ENCODE results near the gene PRPH. TPM values are rescaled to one million over a fixed set of nuclear protein-coding genes. Genes with fewer than 3 reads are reported as not detected.
A peak's percentile ranks its signal among the peaks of the same experiment; 100 is the strongest.

The PRPH gene
- total and polyA plus RNA-seq, 2 of the 8 experiments (the other 6 are each of a cell fraction or from before 2014, with no cell fraction given): 0.79 to 1.4 TPM

DNA sequence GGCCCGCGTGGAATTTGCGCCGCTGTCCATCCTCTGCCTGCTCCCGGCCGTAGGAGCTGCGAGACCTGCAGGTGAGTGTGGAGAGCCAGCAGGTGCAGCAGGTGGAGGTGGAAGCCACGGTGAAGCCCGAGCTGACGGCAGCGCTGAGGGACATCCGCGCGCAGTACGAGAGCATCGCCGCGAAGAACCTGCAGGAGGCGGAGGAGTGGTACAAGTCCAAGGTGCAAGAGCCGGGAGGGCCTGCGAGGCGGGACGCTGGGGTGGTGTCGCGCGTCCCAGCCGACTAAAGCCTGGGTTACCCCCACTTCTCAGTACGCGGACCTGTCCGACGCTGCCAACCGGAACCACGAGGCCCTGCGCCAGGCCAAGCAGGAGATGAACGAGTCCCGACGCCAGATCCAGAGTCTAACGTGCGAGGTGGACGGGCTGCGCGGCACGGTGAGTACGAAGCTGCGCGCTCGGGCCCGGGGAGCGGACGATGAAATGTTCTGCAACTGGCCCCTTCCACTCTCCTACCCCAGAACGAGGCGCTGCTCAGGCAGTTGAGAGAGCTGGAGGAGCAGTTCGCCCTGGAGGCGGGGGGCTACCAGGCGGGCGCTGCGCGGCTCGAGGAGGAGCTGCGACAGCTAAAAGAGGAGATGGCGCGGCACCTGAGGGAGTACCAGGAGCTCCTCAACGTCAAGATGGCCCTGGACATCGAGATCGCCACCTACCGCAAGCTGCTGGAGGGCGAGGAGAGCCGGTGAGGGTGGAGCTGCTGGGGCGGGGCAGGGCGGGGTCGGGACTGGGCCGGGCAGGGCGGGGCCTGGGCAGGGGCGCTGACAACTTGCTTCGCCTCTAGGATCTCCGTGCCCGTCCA lies 2.1 kb downstream of the PRPH start:
- no peak overlapping the region for H3K4ac ChIP-seq (replicated peaks; ENCODE audit: insufficient read length, low read depth, low read length)
- no peak overlapping the region for H2AK5ac ChIP-seq (ENCODE audit: low read depth, low read length)
- ChIA-PET CTCF (ENCODE audit: partially characterized antibody) (interaction anchor here (0.6 to 14.4 kb wide), 33 partner anchors 8 to 512 kb away, joined by 3 to 276 read pairs (median 3); partner anchors contain the start of genes C1QL4, DNAJC22 and TROAP), POLR2A (ENCODE audit: partially characterized antibody) (interaction anchor here (0.9 to 5.0 kb wide), 10 partner anchors 15 to 166 kb away, joined by 3 to 48 read pairs (median 5); partner anchors contain the start of genes TROAP, TUBA1B and TUBA1C)
- peak overlapping the region; percentile 86 for H4K8ac ChIP-seq (ENCODE audit: extremely low read depth, insufficient read depth, low read length)
- H3K79me2 ChIP-seq (ENCODE audit: control insufficient read depth in 1 of 2, insufficient read depth in 2 of 2, low read length in 2 of 2): no peaks in the 10 kb centered on the region
- H2BK12ac ChIP-seq (ENCODE audit: low read depth, low read length): no peak overlapping the region
- no peak overlapping the region for H2BK120ac ChIP-seq (replicated peaks; ENCODE audit: low read depth, low read length)
- peak overlapping the region; percentile 88; the same call in 1 of the 2 replicates for H2AFZ ChIP-seq (ENCODE audit: low read length)
- no peak overlapping the region for H3K9ac ChIP-seq (replicated peaks in 1 of 4; ENCODE audit: extremely low read depth in 1 of 4, low read depth in 3 of 4, low read length in 3 of 4)
- no peaks in the 10 kb centered on the region for H3K9me3 ChIP-seq (ENCODE audit: insufficient read depth in 2 of 2, low read depth in 1 of 2, low read length in 1 of 2)
- peaks cover 11% of the 10 kb centered on the region; the same call in 1 of the 2 replicates for H3K23me2 ChIP-seq (ENCODE audit: low read depth, low read length)
- H2BK15ac ChIP-seq (ENCODE audit: low read length): no peak overlapping the region; the same call in 1 of the 2 replicates
- no peaks in the 10 kb centered on the region for H3K36me3 ChIP-seq (ENCODE audit: control insufficient read depth in 2 of 4, insufficient read depth in 4 of 4, low read length in 3 of 4)
- 5% methylated on average over 63 of the region's 77 CpGs; no CpG with 5 or more reads in 1 of the 2 experiments for WGBS, 2 experiments (ENCODE audit: extremely low coverage in 1 of 2, insufficient coverage in 1 of 2, insufficient read length in 1 of 2, insufficient replicate concordance in 2 of 2, low coverage in 1 of 2, low lambda C conversion rate in 2 of 2, missing lambda C conversion rate in 1 of 2)
- peak overlapping the region; percentile 4 to 59 (median 34); a peak in 7 of 8 replicates for H3K4me3 ChIP-seq (ENCODE audit: extremely low read depth in 1 of 4, insufficient read depth in 2 of 4, low read depth in 3 of 4, low read length in 4 of 4)
- H3K18ac ChIP-seq (ENCODE audit: extremely low read depth, low read length): no peak overlapping the region; the same call in 1 of the 2 replicates
- peak overlapping the region; percentile 60 to 99 for H3K4me2 ChIP-seq (ENCODE audit: insufficient read depth in 1 of 2, low read depth in 2 of 2, low read length in 2 of 2)
- H2BK5ac ChIP-seq (ENCODE audit: low read depth, low read length): no peak overlapping the region
- H4K91ac ChIP-seq (replicated peaks; ENCODE audit: insufficient read length, low read length): no peak overlapping the region
- H4K20me1 ChIP-seq (replicated peaks in 1 of 2; ENCODE audit: control insufficient read depth in 1 of 2, insufficient read depth in 2 of 2, low read length in 2 of 2): peaks cover 2 to 20% of the 10 kb centered on the region in 2 experiments
- peak in 1 of 2 experiments; percentile 81 for DNase-seq (ENCODE audit: low read depth in 1 of 2, low spot score in 2 of 2)
- no peak overlapping the region for H3K14ac ChIP-seq (ENCODE audit: insufficient read length)
- H2BK20ac ChIP-seq (ENCODE audit: low read length): no peak overlapping the region
- no peak overlapping the region for H3K23ac ChIP-seq (ENCODE audit: insufficient read length)
- FAIRE-seq: no peak
- H3K56ac ChIP-seq (replicated peaks; ENCODE audit: insufficient read length, low read depth, low read length): no peak overlapping the region
- H3K27me3 ChIP-seq (replicated peaks in 1 of 4; ENCODE audit: control insufficient read depth in 3 of 4, extremely low read depth in 1 of 4, insufficient read depth in 3 of 4, low read length in 3 of 4): peaks cover 47 to 69% (median 65%) of the 10 kb centered on the region in 4 experiments
- H3K4me1 ChIP-seq (replicated peaks in 1 of 4; ENCODE audit: control insufficient read depth in 3 of 4, insufficient read depth in 4 of 4, low read length in 3 of 4): peaks cover 0 to 36% (median 17%) of the 10 kb centered on the region in 4 experiments; a peak in 6 of 7 replicates
- H3K27ac ChIP-seq (ENCODE audit: low read depth, low read length): no peak overlapping the region
- no peak overlapping the region for H4K5ac ChIP-seq (ENCODE audit: insufficient read length, low read depth, low read length)
- no peaks in the 10 kb centered on the region for H3K79me1 ChIP-seq (ENCODE audit: low read depth, low read length)
- TF ChIP-seq MAFK (IDR thresholded peaks at IDR 0.05; ENCODE audit: low read depth, low read length) (no peak), SP2 (IDR thresholded peaks at IDR 0.05; ENCODE audit: low read length) (no peak), CEBPB (IDR thresholded peaks at IDR 0.05; ENCODE audit: low read depth, low read length) (no peak), SIRT6 (IDR thresholded peaks at IDR 0.05; ENCODE audit: low read length) (no peak), TBP (IDR thresholded peaks at IDR 0.05; ENCODE audit: low read depth, low read length) (no peak), RAD21 (IDR thresholded peaks at IDR 0.05 in 1 of 2, conservative IDR thresholded peaks at IDR 0.05 in 1 of 2; ENCODE audit: low read depth in 2 of 2, low read length in 2 of 2) (0 out of 4 replicates have a peak, but pooled peaks of 1 of the 2 experiments have one; percentile 3), SIN3A (conservative IDR thresholded peaks at IDR 0.05 in 1 of 2, IDR thresholded peaks at IDR 0.05 in 1 of 2; ENCODE audit: low read depth in 1 of 2, low read length in 2 of 2) (no peak)
- TF ChIP-seq, protein P1, sequence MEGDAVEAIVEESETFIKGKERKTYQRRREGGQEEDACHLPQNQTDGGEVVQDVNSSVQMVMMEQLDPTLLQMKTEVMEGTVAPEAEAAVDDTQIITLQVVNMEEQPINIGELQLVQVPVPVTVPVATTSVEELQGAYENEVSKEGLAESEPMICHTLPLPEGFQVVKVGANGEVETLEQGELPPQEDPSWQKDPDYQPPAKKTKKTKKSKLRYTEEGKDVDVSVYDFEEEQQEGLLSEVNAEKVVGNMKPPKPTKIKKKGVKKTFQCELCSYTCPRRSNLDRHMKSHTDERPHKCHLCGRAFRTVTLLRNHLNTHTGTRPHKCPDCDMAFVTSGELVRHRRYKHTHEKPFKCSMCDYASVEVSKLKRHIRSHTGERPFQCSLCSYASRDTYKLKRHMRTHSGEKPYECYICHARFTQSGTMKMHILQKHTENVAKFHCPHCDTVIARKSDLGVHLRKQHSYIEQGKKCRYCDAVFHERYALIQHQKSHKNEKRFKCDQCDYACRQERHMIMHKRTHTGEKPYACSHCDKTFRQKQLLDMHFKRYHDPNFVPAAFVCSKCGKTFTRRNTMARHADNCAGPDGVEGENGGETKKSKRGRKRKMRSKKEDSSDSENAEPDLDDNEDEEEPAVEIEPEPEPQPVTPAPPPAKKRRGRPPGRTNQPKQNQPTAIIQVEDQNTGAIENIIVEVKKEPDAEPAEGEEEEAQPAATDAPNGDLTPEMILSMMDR (IDR thresholded peaks at IDR 0.05; ENCODE audit: control extremely low read depth in 1 of 3, insufficient read depth in 1 of 3, low read depth in 1 of 3, low read length in 3 of 3): peak in 2 of 3 experiments; percentile 29 to 32; a peak in 3 of 4 replicates

Measured in H1 (cell line).